Sigmoid colon (tissue), 4 donors: ENCODE measurements around the gene SLC12A5.

Source experiments
- EP300 ChIP-seq, 4 donors: sonication (generic); formaldehyde crosslinking; IDR thresholded peaks; one replicate each; pipeline ENCODE4 v1.6.1; 2017; ENCODE audit warnings: antibody characterized with exemption in 4 of 4
- POLR2A ChIP-seq, 2 donors: fragments of 450-650 bp; IDR thresholded peaks; one replicate each; pipeline ENCODE4 v1.6.1; 2016; ENCODE audit warnings: antibody characterized with exemption in 2 of 2, mild to moderate bottlenecking in 2 of 2, moderate library complexity in 2 of 2
- POLR2AphosphoS5 ChIP-seq, 4 donors: sonication (generic); formaldehyde crosslinking; IDR thresholded peaks; one replicate each; pipeline ENCODE4 v1.6.1; 2017; ENCODE audit warnings: antibody characterized with exemption in 4 of 4
- TF ChIP-seq, protein P1 (sequence below), 4 experiments: fragments of 450-650 bp in 3 of 4; fragments of 200-600 bp in 1 of 4; IDR thresholded peaks; one replicate each; pipeline ENCODE4 v1.5.1; 2016 to 2019; ENCODE audit warnings: antibody characterized with exemption in 4 of 4, mild to moderate bottlenecking in 3 of 4, moderate library complexity in 2 of 4

DNA sequence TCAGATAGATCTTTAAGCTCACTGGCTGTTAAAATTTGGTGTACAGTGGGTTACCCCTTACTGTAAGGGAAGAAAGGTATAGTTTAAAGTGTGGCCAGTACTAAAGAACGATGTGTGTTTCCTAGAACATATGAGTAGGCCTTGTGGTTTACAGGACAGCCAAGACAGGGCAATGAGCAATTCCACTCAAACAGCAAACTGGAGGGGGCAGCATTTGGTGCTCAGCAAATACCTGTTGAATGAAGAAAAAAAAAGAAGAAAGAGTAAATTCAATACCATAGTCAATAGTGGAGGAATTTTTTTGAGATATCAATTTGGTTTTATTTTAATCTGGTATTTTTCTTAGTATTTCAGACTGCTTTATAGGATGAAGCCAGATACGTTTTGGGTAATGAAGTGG lies 64.5 kb downstream of the SLC12A5 start:
- TF ChIP-seq, protein P1, sequence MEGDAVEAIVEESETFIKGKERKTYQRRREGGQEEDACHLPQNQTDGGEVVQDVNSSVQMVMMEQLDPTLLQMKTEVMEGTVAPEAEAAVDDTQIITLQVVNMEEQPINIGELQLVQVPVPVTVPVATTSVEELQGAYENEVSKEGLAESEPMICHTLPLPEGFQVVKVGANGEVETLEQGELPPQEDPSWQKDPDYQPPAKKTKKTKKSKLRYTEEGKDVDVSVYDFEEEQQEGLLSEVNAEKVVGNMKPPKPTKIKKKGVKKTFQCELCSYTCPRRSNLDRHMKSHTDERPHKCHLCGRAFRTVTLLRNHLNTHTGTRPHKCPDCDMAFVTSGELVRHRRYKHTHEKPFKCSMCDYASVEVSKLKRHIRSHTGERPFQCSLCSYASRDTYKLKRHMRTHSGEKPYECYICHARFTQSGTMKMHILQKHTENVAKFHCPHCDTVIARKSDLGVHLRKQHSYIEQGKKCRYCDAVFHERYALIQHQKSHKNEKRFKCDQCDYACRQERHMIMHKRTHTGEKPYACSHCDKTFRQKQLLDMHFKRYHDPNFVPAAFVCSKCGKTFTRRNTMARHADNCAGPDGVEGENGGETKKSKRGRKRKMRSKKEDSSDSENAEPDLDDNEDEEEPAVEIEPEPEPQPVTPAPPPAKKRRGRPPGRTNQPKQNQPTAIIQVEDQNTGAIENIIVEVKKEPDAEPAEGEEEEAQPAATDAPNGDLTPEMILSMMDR (IDR thresholded peaks at IDR 0.05) = no peak
- TF ChIP-seq POLR2AphosphoS5 (IDR thresholded peaks at IDR 0.05) (no peak), POLR2A (IDR thresholded peaks at IDR 0.05) (no peak), EP300 (IDR thresholded peaks at IDR 0.05) (no peak)
